Hematopoietic multipotent progenitor cell treated with erythropoietin and hydrocortisone succinate and interleukin-3 and kit ligand, for 6 days (in vitro differentiated cells): ENCODE results near the gene EDAR.

Source experiments
- DNase-seq: peaks from one replicate; pipeline ENCODE4 v3.0.0-alpha.2; 2015

The EDAR gene

DNA sequence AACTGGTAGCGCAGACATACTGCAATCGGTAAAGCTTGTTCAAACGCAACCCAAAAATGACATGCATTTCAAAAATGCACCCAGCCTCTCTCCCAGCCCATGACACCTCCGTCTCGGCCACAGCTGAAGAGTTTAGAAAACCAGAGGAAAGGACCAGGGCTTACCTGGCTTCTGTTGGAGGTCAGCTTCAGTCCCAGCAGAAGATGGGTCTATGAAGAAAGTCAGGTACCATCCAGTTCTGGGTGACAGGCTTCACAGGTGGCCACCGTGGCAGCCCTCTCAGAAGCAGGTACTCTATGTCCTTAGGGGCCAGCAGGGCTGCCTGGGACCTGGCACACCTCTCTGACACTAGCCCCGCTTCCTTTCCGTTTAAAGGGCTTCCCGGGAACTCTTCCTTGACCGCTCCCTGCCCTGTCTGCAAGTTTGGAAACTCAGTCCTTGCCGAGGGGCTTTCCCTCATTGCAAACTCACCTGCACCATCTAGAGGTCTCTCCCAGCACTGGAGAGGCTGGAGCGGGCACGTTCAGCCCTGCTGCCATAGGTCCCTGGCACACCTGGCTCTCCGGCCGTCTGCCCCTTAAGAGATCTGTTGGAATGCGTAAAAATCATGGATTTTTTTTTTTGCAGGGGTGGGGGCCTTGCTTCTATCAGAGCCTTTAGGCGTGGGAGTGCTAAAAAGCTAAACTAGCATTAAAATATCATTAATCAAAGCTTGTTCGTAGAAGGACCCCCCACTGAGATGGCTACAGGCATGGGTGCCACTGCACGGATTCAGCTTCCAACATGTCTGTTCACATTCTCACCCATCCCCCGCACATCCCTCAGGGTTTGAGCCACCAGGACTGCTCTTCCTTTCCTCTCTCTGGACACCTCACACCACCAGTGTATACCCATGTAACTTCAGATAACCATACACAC lies at the start of gene EDAR:
Gene EDAR, minus strand, starts transcription at position 425 of the 918 bp plus-strand sequence. CDS start 58,206 bp downstream, outside the sequence.
- peak; percentile 16 for DNase-seq

DNA sequence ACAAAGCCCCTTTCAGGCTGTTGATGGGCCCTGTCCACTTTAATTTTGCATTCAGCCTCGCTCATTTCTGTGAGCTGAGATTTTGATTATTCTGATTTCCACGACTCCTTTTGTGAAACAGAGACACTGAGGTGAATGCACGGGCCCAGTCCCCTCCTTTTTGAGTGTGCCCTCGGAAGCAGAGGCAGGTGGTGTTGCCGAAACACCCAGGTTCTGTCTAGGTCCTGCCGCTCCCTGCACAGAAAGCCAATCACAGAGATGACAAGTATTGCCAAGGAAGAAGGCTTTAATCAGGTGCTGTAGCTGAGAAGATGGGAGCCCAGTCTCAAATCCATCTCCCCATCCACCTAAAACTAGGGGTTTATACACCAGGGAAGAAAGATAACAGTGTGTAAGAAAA lies 44.2 kb upstream of the EDAR start:
- no peak for DNase-seq

DNA sequence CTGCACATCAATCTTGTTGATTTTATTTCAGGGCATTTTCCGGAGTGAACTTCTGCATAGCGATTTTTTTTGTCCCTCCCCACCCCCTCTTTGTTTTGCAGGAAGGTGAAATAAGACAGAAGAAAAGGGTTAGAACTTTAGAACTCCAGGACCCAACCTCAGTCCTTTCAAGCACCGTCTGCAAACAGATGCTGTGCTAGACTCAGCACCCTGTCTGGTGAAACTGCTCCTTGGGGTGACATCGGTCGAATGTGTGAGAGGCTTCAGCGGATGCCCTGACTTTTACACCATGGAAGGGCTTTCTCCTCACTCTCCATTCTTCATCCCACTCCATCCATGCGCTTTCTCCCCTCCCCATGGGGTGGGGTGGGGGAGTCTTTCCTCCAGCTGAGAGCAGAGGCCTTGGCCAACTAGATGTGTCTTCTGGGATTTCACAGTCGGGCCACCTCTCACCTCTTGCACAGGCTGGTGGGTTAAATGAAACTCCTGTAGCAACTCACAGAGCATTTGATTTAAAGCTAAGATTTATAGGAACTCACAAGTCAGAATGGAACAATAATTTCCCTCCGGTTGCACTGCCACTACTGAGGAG lies 43.3 kb upstream of the EDAR start:
- DNase-seq = no peak

DNA sequence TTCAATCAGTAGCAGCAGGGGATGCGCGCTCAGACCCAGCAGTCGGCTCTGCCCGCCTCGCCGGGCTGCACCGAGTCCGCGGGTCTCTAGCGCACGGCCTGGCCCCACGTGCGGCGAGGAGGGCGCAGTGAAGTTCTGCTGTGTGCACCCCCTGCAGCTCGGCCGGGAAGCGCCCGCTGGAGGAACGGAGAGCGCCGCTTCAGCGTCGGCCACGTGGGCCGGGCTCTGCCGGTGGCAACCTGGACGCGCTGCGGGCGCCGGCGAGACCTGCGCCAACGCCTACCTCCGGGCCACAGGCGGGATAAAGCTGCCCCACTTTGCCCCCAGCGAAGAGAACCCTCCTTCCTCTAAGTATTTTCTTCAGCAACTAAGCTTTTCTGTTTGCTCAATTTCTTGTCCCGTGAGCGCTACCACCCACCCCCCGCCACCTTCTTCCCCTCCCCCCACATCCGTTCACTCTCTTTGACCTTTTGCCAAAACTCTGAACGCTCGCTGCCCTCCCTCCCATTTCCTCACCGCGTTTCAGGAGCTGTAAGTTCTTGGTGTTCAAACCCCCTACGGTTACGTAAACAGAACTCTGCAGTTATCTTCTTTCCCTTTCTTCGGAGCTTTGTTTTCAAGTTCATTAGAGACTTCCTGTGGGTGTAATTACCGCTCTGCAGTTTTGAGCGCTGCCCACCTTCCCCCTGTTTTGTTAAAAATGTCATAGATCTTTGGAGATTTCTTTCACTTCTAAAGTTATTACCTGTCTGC lies 42.6 kb upstream of the EDAR start:
- DNase-seq = peak; percentile 86

DNA sequence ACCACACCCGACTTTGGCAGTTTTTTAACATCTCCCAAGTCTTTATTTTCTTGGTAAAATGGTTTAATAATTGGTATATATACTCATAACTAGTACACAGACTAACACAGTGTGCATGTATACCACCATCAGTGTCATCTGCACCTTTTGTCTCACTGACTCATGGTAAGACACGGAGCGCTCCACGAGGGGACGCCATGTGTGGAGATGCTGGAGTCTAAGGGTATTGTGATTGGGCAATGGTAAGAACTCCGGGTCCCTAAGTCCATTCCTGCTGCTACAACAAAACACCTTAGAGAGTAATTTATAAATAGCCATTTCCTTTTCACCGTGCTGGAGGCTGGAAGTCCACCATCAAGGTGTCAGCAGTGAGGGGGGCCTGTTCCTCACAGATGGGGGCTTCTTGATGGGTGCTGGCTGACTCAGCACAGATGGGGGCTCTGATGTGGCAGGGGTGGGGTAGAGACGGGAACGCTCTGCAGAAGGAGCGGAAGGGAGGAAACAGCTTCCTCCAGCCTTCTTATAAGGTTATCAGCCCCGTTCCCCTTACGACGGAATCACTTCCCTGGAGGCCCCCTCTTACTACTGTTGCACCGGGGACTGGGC lies 42.0 kb upstream of the EDAR start:
- DNase-seq = no peak

DNA sequence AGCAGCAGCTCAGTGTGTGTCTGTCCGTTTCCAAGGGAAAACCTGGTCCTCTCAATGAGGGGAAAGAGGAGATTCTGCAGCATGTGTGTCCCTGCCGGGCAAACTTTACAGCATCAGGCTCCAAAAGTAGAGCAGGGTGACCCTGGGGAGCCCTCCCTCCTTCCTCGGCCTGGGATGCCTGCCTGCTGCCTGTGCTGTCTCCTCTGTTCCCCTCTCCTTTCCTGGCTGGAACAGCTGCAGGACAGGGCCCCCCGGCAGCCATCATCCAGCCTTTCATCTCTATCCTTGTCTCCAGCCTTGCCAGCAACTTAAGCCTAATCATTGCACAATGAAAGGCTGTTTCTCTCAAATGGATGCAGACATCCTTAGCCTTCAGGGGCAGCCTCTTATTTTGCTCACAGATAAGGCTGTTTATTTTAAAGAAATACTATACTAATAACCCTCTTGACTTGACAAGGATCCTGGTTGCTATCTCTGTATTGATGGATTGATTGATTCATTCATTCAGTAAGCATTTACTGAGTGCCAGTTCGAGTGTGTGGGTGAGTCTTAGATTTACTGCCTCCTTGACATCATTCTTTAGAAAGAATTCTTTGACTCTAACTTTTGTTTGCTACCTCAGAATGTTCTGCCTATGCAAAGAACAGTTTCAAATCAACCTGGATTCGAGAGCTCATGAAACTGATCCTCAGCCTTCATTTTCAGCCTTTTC lies 40.6 kb upstream of the EDAR start:
- no peak for DNase-seq

DNA sequence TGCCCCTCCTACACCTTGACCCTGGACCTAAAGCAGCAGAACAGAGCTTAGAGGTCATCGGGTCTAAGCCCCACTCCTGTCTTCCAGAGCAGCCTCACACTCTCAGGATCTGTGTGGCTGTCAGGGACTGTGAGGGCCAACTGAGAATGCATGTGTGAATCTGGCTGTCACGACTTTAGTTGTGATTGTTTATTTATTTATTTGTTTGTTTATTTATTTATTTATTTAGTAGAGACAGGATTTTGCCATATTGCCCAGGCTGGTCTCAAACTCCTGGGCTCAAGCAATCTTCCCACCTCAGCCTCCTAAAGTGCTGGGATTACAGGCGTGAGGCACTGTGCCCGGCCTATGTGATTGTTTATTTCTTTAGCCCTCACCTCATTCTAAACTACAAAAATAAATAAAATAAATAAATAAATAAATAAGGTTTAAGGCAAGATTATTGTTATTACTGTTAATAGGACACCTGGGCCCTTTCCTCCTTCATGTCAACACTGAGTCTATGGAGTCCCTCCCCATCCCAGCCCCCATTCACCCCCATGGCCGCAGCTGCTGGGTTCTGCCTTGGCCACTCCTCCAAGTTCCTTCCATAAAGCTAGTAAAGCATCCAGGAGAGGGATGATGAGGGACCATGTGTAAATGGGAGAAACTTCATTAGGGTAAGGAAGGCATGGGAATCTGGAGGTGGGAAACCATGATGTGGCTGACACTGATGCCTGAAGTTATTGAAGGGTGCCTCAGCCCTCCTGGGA lies 39.9 kb upstream of the EDAR start:
- no peak for DNase-seq

DNA sequence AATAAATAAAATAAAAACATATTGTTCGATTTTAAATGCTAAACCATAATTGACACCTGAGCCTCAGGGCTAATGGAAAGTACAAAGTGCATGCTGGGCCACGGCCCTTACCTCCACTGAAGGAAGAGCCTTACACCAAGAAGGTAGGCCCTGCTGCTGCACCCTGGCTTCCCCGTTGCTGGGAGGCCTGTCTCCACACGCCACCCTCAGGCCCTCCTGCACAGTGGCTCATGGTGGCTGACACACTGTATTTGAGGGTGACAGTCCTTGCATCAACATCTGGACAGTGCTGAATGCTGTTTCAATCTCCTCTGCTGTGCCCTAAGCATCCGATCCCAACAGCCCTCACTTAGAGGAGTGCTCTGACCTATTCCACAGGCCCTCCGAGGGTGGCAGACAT lies 39.3 kb upstream of the EDAR start:
- no peak for DNase-seq

DNA sequence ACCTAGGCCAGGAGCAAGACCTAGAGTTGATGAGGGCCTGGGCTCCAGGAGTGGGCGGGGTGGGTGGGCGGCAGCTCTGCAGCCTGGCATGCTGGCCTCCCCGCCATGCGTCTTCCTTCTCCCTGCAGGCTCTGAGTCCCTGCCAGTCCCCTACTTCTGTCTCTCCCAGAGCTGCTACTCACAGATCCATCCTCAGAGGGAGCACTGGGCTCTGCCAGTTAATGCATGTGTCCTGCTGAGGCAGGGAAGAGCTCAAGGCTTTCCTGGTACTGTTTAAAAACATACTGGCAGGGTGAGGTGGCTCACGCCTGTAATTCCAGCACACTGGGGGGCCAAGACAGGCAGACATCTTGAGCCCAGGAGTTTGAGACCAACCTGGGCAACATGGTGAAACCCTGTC lies 38.7 kb upstream of the EDAR start:
- DNase-seq = no peak

DNA sequence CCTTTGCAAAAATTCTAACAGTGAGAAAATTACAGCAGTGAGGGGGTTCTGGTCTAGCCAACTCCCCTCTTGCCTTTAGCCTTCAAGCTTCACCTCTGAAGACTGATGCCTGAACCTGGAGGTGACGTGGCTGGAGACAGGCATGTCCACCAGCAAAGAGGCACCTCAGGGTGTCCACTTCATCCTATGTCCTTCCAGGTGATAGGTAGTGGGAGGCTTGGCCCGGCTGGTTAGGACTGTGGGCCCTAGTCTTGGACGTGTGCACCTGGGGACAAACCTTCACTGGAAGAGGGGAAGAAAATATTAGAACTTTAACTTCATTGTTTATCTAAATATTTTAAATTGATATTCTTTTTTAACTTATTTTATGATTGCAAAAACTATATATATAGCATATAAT lies 35.5 kb upstream of the EDAR start:
- DNase-seq = no peak

DNA sequence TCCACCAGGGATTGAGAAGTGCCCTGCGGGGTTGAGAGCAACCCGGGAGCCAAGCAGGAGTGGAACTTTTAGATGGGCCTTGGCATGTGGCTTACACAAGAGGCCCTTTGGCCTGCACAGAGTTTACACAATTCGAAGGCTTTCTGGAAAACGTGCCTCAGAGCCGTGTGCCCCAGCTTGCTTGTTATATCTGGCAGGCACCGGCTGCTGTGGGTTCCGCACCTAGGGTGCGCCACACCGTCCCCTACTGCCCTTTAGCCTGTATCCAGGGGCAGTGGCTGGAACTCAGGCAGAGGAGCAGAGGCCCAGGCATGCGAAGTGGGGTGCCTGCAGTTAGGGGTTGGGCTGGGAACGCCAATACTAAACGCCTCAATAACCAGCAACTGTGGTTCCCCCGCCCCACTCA lies 32.9 kb upstream of the EDAR start:
- no peak for DNase-seq

DNA sequence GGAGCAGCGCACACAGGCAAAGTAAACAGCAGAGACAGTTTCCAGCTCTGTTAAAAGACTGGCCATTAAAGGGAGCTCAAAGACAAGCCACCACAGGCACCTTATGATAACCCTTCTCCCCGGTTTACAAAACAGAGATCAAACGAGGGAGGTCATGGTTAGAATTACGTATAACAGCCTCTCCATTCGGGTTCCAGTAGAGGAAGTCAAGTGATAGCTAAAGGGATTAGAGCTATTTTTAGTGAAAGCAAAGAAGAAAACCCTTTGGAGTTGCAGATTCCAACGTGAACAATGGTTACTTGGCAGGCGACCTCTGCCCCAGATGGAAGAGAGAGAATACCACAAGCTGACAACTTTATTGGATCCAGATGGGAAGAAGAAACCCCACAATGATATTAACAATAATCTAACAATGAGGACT lies 31.2 kb upstream of the EDAR start:
- DNase-seq = no peak

DNA sequence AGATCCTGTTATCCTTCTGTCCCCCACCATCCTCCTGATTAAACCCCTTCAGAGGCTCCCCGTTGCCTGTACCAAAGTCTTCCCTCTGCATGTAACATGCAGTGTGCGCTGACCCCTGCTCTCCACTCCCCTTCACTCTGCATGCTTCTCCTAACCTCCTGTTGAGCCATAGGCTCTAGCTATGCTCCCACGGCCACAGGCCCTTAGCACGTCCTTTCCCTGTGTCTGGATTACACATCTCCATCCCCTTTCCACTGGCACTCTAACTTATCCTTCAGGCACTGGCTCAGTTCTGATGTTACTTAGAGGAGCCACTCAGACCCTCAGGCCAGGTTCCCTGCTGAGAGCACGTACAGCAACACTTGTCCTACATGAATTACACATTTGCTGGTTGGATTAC lies 29.4 kb upstream of the EDAR start:
- no peak for DNase-seq

DNA sequence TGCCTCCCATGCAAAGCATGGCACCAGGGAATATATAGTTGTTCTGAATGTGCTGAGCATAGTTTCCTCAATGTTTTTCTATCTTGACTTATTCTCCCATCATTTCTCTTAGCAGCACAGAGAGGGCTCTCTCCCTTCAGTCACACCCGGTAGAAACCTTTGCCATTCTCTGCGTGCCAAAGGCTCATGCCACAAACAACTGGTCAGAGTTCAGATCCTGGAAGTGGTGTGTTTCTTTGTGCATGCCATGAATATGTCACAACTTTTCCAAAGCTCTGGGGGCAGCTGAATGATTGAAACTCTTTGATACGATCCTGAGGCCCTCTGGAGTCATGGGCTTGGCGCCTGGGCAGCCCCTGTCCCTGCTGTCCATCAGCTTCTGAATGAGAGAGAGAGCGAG lies 28.0 kb upstream of the EDAR start:
- no peak for DNase-seq

DNA sequence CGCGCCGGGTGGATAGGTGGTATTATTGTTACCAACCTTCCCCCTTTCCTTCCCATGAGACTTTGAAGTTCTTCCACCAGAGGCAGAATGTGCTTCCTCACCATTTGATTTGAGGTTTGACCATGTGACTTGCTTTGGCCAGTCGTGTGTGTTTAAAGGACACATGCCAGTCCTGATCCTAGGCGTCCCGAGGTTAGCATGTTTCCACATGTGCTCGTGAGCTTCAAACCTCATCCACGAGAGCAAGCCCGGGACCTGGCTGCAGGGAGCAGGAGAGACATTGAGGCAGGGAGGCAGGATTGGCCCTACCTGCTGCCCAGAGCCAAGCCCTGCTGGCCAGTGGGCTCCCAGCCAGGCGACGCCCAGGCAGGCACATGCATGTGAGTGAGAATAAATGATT lies 27.4 kb upstream of the EDAR start:
- DNase-seq = no peak

DNA sequence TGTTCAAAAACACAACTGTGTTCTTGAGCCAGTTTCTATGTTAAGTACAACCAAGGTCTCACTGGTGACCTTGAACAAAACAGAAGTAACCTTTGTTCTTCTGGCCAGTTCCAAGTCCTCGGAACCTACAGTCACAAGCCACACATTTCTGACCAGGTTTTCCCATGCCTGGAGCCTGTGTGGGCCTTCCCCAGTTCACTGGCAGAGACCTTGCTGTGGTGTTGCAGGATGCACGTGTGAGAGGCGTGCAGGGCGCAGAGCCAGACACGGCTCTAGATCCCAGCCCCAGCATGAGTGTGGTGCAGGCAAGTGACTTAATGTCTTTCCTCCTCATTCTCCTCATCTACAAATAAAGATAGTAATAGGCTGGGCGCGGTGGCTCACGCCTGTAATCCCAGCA lies 25.5 kb upstream of the EDAR start:
- DNase-seq = no peak

DNA sequence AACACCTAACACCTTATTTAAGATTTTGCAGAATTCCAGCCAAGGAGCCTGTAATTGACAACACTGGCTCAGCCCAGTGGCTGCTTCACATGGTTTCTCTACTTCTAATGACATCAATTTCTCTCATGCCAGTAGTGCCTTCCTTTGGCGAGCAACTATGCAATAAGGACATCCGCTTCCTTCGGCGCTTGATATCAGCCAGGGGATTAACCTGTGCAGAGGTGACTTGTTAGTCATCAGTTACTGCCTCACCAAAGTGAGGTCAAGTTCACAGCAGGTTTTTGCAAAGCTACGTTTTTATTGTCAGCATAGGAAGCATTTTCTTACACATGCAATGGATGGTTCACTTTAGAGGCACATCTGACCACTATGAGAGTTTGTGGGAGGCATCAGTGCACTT lies 24.0 kb upstream of the EDAR start:
- DNase-seq = no peak

DNA sequence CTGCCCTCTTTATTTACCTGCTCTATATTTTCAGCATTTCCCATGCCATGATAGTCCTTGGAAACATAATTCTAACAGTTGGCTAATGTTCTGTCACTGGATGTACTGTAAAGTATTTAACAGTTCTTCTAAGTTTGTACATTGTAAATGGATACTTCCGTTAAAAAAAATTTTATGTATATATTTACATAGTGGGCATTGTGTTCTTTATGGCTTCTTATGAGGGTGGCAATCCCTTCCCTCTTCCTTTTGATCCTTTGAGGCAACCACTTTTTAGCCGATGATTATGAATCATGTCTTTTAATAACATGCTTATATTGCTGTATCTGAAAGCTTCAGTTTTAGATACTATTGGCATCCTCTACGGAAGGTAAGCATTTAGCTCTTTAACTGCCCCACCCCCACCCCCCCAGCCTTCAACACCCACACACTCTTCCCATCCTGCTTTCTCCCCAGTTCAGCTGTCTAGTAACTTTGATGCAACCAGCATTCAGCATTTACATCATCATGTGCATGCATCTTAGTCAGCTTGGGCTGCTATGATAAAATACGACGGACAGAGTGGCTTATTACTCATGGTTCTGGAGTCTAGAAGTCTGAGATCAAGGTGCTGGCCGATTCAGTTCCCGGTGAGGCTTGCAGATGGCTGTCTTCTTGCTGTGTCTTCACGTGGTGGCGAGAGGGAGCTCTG lies 21.0 kb upstream of the EDAR start:
- no peak for DNase-seq

DNA sequence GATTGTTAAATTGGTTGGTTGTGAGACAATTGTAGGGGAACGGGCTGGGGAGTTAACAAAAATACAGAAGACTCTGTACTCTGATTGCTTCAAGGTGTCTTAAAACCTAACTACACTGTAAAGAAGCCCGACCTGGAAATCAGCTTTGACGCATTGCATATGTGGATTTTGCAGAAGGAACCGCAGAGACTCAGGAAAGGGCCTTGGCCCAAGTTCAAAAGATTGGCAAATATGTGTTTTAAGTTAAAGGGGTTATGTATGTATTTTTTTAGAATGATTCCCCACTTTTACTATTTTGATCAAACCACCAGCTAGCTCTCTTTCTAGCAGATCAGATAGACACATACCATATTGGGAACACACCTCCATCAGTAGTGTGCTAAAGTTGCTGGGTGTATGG lies 18.0 kb upstream of the EDAR start:
- peak; percentile 13 for DNase-seq

DNA sequence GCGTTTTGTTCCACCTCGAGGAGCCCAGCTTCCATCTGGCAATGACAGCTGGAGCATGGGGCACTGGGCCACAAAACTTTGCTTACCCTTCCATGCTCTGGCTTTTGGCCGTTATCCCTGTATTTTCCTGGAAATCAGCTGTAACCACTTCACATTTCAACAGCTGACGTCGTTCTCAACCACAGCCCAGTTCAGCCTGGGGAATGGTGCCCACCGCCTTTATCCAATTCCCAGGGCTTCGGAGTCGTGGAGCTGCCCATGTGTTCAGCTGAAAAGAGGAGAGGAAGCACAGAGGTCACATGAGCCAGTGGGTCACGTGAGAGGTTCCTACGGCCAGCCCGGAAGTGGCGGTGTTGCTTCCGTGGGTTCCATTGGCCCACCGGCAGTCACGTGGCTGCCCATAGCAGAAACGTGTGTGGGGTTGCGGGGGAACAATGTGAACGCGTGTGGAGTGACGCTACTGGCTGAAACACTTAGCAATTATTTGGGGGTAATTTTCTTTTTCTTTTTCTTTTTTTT lies 16.7 kb upstream of the EDAR start:
- no peak for DNase-seq

DNA sequence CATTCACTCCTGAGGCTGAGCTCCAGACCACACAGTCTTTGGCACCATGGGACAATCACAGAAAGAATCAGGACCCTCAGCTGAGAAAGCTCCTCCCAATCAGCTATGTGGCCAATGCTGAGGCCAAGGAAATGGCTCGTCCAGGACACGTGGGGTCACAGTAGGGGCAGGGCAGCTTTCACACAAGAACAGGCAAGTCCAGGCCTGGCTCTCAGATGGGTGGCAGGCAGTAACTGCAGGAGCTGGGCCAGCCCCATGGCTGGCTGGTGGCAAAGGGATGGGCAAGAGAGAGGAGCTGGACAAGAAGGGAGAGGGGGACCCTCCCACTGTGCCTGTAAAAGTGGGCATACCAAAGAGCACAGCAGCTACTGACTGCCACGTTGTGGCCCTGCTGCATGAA lies 12.2 kb upstream of the EDAR start:
- DNase-seq = no peak
